GM12872 (cell line): Measurements from ENCODE around the gene GSG1L.

Experiments
- TF ChIP-seq, protein P1 (sequence below): IDR thresholded peaks from 3 replicates; pipeline ENCODE4 v1.5.1; 2011; ENCODE audit warnings: low read depth, mild to moderate bottlenecking, low read length, moderate library complexity; ENCODE audit not compliant: insufficient read depth

GSG1L gene

DNA sequence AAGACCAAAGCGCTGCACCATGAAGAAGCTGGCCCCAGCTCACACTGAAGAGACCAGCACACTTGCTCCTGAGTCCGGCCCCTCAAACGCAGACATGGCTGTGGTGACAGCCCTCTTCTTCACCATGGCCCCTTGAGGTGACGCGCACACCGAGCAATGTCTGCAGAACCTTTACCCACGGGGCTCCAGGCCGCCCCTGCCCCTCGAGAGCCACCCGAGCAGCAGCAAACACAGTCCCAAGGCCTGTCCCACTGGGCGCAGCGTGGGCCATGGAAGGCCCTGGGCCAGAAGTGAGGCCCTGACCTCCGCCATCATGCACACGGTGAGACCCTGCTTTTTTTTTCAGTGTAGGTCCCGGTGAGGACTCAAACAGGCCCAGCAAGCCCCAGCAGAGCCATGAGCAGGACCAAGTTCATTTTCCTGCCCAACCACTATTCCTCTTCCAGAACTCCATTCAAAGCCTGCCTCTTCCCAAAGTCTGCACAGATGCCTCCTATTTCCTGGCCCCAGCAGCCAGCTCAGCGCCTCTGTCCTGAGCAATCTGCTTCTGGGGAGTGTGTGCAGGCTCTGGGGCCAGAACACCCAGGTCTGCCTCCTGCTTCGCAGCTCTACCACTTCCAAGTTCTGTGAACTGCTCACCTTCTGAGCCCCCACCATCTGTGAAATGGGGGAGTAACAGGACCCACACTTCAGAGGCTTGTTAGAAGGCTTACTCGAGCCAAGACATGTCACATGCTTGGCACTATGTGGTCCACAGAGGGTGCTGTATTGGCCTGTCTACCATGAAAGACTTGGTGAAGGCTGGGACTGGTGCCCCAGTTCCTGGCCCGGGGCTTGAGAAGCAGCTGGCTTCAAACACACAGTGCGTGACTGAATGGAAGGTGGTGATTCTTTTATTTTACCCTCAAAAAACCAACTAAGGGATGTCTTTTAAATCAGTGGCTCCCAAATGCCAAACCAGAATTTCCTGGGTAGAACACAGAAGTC lies 35.7 kb upstream of the GSG1L start:
- TF ChIP-seq, protein P1, sequence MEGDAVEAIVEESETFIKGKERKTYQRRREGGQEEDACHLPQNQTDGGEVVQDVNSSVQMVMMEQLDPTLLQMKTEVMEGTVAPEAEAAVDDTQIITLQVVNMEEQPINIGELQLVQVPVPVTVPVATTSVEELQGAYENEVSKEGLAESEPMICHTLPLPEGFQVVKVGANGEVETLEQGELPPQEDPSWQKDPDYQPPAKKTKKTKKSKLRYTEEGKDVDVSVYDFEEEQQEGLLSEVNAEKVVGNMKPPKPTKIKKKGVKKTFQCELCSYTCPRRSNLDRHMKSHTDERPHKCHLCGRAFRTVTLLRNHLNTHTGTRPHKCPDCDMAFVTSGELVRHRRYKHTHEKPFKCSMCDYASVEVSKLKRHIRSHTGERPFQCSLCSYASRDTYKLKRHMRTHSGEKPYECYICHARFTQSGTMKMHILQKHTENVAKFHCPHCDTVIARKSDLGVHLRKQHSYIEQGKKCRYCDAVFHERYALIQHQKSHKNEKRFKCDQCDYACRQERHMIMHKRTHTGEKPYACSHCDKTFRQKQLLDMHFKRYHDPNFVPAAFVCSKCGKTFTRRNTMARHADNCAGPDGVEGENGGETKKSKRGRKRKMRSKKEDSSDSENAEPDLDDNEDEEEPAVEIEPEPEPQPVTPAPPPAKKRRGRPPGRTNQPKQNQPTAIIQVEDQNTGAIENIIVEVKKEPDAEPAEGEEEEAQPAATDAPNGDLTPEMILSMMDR: no peak

DNA sequence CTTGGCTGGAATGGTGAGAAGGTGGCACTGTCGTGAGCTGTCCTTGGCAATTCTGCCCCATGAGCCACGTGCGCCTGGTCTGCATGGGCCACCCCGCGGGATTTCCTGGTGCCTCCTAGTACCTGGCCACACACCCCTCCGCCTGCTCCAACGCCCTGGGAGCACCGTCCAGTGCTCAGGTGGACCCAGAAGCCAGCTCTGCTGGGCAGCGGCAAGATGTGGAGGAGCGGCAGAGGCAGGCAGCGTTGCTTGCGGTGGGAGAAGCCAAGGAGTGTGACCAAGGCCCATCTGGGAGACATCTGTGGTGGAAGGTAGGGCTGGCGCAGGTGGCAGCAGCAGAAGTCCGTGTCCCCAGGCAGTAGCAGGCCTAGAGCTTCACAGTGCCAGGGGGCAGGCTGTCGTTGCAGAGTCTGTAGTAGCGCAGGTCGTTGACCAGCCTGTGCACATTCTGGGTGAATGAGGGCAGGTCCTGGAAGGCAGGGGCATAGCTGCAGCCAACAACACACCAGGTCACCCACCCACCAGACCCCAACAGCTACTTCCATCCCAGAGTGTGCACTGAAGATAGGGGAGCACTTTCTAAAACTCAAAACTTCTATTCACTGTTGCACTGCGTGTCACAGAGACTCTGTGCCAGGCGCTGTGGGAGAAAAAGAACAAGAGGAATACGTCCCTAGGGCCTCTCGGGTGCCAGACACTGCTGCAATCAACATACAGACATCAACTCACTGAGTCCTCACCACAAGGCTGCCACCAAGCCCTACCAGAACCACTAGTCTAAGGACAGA lies 34.9 kb upstream of the GSG1L start:
- TF ChIP-seq, protein P1: no peak

DNA sequence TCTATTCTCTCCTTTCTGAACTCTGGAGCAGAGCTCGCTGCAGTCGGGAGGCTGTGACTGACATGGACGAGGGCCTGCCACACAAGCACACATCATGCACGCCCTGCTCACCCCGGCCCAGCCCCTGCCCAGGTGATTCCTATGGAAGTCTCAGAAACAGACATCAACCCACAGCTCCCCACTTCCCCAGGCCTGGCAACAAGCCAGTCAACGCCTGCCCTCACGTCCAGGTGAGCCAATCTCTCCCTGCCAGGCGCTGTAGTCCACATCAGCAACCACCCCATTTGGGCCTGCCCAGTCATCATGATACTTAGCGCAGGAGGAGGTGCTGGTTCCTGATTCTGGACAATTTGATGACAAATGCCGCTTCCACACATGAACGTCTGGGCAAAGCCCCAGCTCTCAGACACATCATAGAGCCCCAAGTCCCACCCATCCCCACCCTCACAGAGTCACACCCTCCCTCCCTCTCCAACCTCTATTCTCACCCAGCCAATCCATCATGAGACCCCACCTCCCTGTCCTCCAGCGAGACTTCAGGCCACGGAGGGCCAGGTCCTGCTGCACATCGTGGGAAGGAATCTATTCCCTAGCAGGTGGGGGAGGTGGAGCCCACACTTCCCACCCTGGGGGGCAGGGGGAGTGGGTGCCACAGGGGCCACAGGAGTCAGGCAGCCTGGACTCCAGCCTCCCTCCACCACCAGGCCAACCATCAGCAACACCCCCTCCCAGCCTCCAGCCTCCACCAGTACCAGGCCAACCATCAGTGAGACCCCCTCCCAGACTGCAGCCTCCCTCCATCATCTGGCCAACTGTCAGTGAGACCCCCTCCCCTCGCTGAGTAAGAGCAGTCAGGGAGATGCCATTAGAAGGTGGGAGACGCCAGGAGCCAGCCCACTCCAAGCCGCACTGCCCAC lies 33.7 kb upstream of the GSG1L start:
- TF ChIP-seq, protein P1: no peak

DNA sequence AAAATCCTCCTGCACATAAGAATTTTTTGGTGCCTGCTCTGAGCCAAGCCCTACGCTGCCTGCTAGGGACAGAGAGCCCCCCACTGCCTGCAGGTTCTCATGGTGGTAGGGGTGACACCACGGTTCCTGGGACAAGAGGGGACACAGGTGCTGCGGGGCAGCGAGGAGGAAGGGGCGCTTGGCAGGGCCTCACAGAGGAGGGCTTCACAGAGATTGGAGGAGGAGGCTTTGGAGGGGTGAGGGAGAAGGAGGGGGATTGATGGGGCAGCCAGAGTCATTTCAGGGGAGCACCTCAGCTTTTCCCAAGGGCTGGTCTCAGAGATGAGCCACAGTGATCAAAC lies 29.8 kb upstream of the GSG1L start:
- TF ChIP-seq, protein P1: no peak

DNA sequence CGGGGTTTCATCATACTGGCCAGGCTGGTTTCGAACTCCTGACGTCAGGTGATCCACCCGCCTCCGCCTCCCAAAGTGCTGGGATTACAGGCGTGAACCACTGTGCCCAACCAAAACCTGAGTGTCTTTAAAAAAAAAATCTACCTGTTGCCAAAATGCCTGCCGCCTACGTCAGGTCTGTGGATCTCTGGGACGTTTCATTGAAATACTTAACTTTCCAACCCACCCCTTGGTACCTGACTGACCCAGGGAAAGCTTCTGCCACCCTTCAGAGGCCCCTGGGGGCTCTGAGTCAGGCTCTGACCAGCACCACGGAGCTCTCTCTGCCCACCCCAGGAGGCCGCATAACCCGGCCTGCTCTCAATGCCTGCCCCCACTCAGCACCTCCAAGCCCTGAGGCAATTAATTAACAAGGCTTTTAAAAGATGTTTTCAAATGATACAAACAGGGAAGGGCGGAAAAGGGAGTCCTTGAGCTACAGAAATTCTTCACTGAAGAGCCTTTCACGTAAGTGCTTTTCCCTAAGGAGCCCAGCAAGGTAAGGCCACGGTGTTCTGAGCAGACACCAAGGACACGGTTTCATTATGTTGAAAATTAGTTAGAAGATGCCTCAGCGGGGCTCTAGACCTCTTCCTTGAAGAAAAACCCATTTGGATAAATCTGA lies 29.3 kb upstream of the GSG1L start:
- TF ChIP-seq, protein P1: no peak

DNA sequence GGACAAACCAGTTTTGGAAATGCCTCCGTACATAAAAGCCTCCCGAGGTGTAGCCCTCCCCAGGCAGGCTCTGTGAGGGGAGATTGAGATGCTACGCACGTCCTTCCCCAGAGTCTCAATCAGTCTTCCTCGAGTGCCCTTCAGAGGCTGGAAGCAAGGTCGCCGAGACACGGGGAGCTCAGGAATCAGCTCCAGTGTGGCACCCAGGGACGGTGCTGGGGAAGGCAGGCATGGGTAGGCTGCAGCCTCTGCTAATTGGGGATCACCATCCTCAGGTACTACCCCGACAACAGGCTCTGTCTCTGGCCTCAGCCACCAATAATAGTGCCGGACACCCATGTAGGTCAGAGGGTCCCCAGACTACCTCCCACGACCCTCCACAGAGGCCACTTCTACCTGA lies 28.1 kb upstream of the GSG1L start:
- TF ChIP-seq, protein P1: no peak
